HT1080 (cell line): ENCODE results near the gene NRIP1. TPM values are rescaled to one million over a fixed set of nuclear protein-coding genes. Genes with fewer than 3 reads are reported as not detected.
"Not testable (repeated sequence)": the region's sequence is repeated elsewhere in the genome, so short reads cannot be mapped to it uniquely, and the experiment has no call there.

Experiments used
- DNase-seq: peaks from one replicate; pipeline ENCODE4 v3.0.0-alpha.2; 2015; ENCODE audit warnings: low read depth
- total RNA-seq: library from RNA; depleted of rRNA; stranded (reverse); fragments of >200 nt; shearing (Covaris generic); gene quantifications from 2 replicates; pipeline ENCODE4 v1.2.3, GENCODE V29; 2014

The NRIP1 gene
- total RNA-seq, 1 experiment from 2014 or later = 7.3 TPM

- DNase-seq = no peak
Observed at GRCh38 chr21:15039607-15040299, 25.0 kb downstream of the NRIP1 start.

GRCh38 chr21:15037900-15038293 is 26.9 kb downstream of the NRIP1 start:
- no peak for DNase-seq

DNA sequence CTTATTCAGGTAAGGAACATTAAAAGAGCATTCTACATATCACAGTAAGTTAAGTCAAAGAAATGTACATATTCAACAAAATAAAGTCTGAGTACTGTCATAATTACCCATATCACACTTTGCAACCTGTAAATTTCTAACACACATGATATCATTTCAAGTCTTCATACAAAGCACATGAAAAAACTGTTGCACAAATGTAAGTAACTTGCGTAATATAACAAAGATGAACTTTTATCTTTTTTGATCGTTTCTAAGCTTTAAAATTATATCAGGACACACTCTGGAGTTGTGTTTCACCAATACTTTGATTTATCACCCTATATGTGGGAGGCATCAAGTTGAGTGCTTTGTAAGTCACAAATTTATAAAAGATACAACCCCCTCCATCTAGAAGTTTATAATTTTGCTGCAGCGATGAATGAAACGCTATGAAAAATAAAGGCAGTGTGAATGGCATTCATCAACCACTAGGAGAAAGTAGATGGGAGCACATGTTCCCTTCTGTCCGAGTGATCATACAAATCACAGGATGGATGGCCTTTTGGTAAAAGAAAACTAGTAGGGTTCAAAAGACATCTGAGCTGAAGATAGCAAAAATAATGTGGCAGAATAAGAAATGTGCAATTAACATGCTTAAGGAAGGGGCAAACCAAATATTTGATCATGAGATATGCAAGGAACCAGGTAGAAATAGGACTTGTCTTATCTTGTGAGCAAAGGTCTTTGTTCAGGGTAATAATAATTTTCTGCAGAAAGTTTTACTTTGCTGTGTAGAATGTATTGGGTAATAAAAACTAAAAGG is 27.5 kb downstream of the NRIP1 start:
- DNase-seq = no peak

DNA sequence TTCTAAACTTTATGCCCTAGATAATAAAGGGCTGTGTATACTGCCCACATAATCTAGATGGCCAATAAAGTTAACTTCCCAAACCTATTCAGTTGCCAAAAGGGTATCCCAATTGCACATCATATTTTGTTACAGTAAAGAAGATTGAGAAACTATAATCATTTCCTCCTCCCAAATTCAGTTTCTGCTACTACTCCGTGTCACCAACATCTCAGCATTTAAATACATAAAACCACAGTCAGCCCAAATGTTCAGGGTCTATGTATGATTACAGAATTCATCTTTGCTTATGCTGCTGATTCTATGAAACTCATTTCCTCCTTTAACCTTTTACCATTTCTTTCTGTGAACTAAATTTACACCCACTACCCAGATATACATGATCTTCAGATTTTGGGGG is 28.6 kb downstream of the NRIP1 start:
- no peak for DNase-seq

- peak; percentile 24 for DNase-seq
Observed at GRCh38 chr21:15034126-15034853, 30.5 kb downstream of the NRIP1 start.

GRCh38 chr21:15031790-15032357 is 32.9 kb downstream of the NRIP1 start:
- peak; percentile 49 for DNase-seq

GRCh38 chr21:15031362-15031761 is 33.4 kb downstream of the NRIP1 start:
- DNase-seq = not testable (repeated sequence)

DNA sequence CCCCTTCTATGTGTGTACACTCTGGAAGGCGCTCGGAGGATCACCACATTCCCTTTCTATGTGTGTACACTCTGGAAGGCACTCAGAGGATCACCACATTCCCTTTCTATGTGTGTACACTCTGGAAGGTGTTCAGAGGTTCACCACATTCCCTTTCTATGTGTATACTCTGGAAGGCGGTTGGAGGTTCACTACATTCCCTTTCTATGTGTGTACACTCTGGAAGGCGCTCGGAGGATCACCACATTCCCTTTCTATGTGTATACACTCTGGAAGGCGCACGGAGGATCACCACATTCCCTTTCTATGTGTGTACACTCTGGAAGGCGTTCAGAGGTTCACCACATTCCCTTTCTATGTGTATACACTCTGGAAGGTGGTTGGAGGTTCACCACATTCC is 33.9 kb downstream of the NRIP1 start:
- DNase-seq = peak; percentile 30

- peak; percentile 18 for DNase-seq
Observed at GRCh38 chr21:15029077-15029476, 35.7 kb downstream of the NRIP1 start.

DNA sequence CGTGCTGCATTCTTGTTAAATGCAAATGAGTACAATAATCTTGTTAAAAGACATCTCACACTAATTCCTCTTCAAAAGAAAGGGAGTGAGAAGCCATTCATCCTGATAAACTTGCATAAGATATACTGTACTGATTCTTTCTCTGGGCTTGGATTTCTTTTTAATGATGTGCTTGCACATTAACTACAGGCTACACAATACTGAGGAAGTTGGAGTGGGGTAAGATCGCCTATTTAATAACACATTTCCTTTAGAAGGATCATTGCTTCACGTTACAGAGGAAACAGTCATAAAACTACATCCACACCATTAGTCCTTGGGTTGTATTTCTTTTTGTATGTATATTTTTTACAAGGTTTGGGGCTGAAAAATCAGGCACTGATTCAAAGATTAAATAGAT is 36.6 kb downstream of the NRIP1 start:
- no peak for DNase-seq

GRCh38 chr21:15027056-15027455 is 37.7 kb downstream of the NRIP1 start:
- DNase-seq = no peak

GRCh38 chr21:15026370-15026769 is 38.4 kb downstream of the NRIP1 start:
- no peak for DNase-seq

GRCh38 chr21:15023776-15024175 is 41.0 kb downstream of the NRIP1 start:
- no peak for DNase-seq

DNA sequence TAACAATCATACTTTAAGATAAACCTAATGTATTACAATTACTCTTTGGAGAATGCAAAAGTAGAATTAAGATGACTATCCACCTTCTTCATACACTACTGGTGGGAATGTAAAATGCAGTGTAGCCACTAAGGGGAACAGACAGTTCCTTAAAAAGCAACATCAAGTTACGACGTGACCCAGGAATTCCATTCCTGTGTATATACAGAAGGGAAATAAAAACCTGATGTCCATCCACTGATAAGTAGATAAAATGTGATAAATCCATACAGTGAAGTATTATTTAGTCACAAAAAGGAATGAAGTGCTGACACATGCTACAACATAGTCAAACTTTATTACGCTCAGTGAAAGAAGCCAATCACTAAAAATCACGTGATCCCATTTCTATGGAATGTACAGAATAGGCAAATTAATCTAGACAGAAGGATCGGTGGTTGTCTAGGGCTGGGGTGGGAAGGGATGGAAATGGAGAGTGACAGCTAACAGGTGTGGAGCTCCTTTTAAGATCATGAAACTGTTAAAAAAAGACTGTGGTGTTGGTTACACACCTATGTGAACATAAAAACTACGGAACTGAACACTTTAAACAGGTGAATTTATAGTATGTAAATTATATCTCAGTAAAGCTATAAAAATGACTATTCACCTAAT is 42.1 kb downstream of the NRIP1 start:
- no peak for DNase-seq

DNA sequence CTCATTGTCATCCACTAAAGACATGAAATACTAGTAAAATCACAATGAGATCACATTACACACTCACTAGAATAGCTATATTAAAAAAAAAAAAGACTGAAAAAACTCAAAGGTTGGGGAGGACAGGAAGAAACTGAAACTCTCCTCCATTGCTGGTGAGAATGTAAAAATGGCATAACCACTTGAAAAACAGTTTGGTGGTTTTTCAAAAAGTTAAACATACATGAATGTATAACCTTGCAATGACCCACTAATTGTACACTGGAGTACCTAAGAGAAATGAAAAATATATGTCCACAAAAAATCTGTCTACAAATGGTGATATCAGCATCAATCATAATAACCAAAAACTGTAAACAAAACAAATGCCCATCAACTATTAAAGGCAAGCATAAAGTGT is 44.0 kb downstream of the NRIP1 start:
- no peak for DNase-seq

DNA sequence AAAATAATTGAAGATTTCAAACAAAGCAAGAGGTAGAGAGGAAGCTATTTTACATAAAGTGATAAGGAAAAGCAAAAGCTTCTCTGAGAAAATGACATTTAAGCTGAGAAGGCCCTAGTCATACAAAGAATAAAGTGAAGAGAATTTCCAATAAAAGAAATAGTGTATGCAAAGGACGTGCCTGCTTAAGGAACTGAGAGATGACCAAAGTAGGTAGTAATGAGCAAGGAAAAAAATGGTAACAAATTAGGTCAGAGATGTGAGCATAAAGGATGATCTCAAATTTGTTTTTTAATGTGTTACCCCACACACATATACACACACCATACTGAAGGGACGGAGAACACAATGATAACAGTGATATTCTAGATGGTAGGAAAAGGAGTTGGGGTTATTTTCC is 46.4 kb downstream of the NRIP1 start:
- DNase-seq = no peak

DNA sequence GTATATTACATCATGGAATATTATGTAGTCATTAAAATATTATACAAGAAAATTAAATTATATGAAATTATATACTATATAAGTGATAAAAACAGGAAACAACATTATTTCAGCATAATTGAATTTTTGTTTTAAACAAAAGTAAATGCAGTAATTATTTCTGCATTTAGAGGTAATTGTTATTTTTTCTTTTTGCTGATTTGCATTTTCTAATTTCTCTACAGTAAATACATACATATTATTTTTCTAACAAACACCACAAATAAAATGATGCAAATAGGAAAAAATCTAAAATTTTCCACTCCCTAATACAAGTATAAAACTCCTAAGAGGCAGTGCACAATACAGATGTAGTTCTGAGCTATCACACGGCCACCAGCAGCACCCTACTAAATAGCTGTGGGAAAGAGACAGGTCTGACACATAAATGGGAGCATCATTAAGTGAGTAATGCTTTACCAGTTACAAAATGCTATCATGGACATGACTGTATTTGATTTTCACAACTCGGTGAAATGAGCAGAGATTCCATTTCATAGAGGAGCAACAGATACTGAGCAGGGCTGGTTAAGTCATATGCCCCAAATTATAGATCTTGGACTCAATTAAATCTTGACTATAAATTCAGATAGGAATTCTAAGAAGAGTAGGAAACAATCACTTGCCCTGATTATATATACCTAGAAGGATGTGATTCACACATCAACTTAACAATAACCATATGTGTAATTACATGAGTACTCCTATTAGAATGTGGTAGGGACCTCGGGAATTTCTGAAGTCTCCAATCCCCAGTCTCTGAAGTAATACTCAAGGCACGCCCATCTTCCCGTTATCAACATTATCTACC is 49.0 kb downstream of the NRIP1 start:
- DNase-seq = peak; percentile 76

DNA sequence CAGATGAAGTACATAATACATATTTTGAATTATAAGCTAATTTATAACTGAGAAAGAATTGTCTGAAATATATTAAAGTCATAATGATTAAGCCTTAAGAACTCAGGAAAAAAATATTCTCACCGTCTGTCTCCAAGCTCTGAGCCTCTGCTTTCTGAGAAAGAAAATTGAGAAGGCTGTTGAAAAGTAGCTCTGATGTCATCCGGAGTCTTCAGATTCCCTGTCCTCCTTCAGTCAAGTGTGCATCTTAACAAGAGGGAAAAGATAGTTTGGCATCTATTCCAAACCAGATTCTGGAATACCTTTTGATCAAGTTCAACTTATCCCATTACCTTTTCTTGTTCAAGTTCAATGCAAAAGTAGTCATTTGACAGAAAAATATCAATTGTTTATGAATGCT is 50.6 kb downstream of the NRIP1 start:
- DNase-seq = no peak

- DNase-seq = no peak
Observed at GRCh38 chr21:15011967-15012366, 52.8 kb downstream of the NRIP1 start.

- DNase-seq = no peak
Observed at GRCh38 chr21:15010645-15011044, 54.2 kb downstream of the NRIP1 start.
